ENCODE measurements around the gene RCAN3. TPM values are rescaled to one million over a fixed set of nuclear protein-coding genes. Genes with fewer than 3 reads are reported as not detected.

Gene RCAN3
- total RNA-seq, 4 donors from 2014 or later = 2.6 to 22.1 (median 7.3) TPM

DNA sequence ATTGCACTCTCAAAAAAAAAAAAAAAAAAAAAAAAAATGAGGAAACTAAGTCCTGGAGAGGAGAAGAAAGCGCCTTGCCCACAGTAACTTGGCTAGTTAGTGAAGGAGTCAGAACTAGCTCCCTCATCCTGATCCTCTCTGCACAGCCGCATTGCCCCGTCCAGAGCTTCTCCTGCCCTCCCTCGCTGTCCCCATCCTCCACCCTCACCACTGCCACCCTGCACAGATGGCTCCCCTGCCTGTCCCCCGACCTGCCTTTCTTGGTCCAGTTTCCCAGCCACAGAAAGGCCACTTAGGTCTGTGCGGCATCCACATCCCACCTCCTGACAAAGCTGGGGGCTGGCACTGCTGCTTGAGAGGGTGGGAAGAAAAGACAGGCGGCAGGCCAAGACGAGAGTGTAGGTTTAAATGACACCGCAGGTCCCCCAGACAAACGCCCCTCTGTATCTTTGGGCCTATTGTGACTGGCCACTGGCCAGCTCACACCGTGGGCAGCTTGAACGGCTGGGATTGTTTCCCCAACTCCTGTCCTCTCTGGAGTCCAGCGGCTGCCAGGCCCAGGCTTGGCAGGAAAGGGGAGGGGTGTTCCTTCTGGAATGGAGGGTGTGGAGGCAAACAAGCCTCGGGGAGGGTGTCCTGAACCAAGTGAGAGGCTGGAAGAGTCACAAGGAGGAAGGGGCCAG lies 73.4 kb downstream of the RCAN3 start:
- no peaks in the 10 kb centered on the region for H3K9me3 ChIP-seq
- no peaks in the 10 kb centered on the region for H3K36me3 ChIP-seq
- intact Hi-C loops (cut with DNase I; ENCODE audit: low total_unique reads) = no loop called here
- H3K27me3 ChIP-seq = no peaks in the 10 kb centered on the region
- no peak overlapping the region for H3K27ac ChIP-seq
- DNase-seq = no peak
- no peak overlapping the region for H3K4me3 ChIP-seq
- H3K4me1 ChIP-seq = no peaks in the 10 kb centered on the region
- TF ChIP-seq, protein P1, sequence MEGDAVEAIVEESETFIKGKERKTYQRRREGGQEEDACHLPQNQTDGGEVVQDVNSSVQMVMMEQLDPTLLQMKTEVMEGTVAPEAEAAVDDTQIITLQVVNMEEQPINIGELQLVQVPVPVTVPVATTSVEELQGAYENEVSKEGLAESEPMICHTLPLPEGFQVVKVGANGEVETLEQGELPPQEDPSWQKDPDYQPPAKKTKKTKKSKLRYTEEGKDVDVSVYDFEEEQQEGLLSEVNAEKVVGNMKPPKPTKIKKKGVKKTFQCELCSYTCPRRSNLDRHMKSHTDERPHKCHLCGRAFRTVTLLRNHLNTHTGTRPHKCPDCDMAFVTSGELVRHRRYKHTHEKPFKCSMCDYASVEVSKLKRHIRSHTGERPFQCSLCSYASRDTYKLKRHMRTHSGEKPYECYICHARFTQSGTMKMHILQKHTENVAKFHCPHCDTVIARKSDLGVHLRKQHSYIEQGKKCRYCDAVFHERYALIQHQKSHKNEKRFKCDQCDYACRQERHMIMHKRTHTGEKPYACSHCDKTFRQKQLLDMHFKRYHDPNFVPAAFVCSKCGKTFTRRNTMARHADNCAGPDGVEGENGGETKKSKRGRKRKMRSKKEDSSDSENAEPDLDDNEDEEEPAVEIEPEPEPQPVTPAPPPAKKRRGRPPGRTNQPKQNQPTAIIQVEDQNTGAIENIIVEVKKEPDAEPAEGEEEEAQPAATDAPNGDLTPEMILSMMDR (IDR thresholded peaks at IDR 0.05) = no peak
- no peak for TF ChIP-seq POLR2A (IDR thresholded peaks at IDR 0.05)

DNA sequence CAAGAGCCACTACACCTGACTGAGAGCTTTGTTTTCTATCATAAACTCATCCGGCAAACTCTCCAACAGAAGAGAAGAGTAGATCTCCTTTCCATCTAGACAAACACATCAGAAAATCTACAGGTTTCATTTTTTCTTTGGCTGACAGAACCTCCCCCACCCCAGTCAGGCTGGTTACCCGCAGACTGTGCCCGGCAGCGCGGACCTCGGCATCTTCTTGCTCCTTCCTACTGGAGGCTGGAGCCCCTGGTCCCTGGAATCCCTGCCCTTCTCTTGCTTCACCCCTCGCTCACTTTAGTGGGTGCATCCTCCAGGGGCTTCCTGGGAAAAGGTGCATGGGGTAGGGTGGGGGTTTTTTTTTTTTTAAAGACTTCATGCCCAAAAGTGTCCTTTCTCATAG lies 76.2 kb downstream of the RCAN3 start:
- Histone ChIP-seq H3K27ac (no peak overlapping the region), H3K4me3 (no peak overlapping the region), H3K4me1 (no peaks in the 10 kb centered on the region), H3K27me3 (no peaks in the 10 kb centered on the region), H3K36me3 (no peaks in the 10 kb centered on the region), H3K9me3 (no peaks in the 10 kb centered on the region)
- DNase-seq = no peak
- intact Hi-C loops (cut with DNase I; ENCODE audit: low total_unique reads) = no loop called here
- TF ChIP-seq, protein P1 (IDR thresholded peaks at IDR 0.05) = no peak
- no peak for TF ChIP-seq POLR2A (IDR thresholded peaks at IDR 0.05)

DNA sequence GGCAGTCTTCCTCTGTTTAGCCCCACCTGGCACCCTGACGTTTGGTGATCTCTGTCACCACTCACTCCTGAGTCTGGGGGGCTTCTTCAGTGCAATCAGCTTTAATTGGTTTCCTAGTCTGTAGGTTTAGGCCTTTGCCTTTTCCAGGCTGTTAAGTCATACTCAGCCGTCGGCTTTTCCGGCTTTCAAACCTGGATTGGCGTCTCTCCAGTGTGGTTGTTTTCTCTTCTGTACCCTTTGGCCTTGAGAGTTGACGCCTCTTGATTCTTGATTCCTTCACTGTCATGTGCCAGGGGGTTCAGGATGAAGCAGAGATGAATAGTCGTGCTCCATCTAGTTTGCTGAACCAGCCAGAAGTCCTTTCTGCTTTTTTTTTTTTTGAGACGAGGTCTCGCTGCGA lies 78.1 kb downstream of the RCAN3 start:
- Histone ChIP-seq H3K27ac (no peak overlapping the region), H3K4me1 (no peaks in the 10 kb centered on the region), H3K36me3 (no peaks in the 10 kb centered on the region), H3K9me3 (no peaks in the 10 kb centered on the region), H3K4me3 (no peak overlapping the region), H3K27me3 (no peaks in the 10 kb centered on the region)
- DNase-seq = no peak
- intact Hi-C loops (cut with DNase I; ENCODE audit: low total_unique reads) = no loop called here
- TF ChIP-seq, protein P1 (IDR thresholded peaks at IDR 0.05) = no peak
- no peak for TF ChIP-seq POLR2A (IDR thresholded peaks at IDR 0.05)

DNA sequence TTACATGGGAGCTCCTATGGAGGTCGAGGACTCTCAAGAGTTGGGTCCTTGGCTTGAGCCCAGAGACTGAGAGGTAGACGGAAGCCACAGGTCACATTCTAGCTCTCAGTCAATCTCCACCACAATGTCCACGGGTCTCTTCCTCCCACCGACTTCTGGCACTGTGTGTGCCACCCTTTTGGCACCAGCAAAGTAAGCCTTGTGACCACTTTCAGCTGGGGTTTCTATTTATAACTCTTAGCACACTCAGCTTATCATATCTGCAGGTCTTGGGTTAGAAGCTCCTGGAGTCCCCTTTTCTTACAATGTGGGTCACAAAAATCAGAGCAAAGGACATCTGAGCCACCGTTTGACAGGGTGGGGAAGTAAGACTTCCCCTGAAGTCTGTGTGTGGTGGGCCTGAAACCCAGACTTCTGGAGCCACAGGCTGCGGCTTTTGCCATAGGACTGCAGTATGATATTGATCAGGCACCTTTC lies 81.6 kb downstream of the RCAN3 start:
- no peaks in the 10 kb centered on the region for H3K4me1 ChIP-seq
- H3K27me3 ChIP-seq = no peaks in the 10 kb centered on the region
- intact Hi-C loops (cut with DNase I; ENCODE audit: low total_unique reads) = no loop called here
- H3K4me3 ChIP-seq = no peak overlapping the region
- H3K9me3 ChIP-seq = no peaks in the 10 kb centered on the region
- H3K27ac ChIP-seq = no peak overlapping the region
- TF ChIP-seq, protein P1 (IDR thresholded peaks at IDR 0.05) = no peak
- TF ChIP-seq POLR2A (IDR thresholded peaks at IDR 0.05) = no peak
- DNase-seq = no peak
- H3K36me3 ChIP-seq = no peaks in the 10 kb centered on the region

DNA sequence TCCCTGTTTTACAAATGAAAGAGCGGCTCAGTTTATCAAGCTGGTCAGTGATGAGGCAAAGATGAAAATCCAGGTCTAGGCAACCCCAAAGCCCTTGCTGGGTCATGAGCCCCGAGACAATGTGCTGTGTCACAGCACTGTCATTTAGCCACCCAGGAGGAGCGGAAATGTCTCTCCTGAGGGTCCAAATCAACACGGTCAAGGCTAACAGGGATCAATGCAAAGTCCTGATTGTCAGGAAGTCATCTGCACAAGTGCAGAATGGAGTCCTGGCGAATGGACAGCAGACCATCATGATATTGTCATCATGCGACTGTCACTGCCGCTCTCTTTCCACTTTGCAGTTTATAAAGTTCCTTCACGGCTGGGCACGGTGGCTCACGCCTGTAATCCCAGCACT lies 83.5 kb downstream of the RCAN3 start:
- Histone ChIP-seq H3K27me3 (no peaks in the 10 kb centered on the region), H3K4me3 (no peak overlapping the region), H3K9me3 (no peaks in the 10 kb centered on the region), H3K36me3 (no peaks in the 10 kb centered on the region), H3K27ac (no peak overlapping the region), H3K4me1 (no peaks in the 10 kb centered on the region)
- TF ChIP-seq POLR2A (IDR thresholded peaks at IDR 0.05) = no peak
- TF ChIP-seq, protein P1 (IDR thresholded peaks at IDR 0.05) = no peak
- intact Hi-C loops (cut with DNase I; ENCODE audit: low total_unique reads) = no loop called here
- no peak for DNase-seq

Data from uterus (tissue), 4 donors.